H9 (cell line): ENCODE data around the gene SESTD1. TPM values are rescaled to one million over a fixed set of nuclear protein-coding genes. Genes with fewer than 3 reads are reported as not detected.

Experiments used
- DNase-seq: peaks from one replicate; pipeline ENCODE4 v3.0.0-alpha.2; 2017
- H2AFZ ChIP-seq: one replicate; pipeline ENCODE4 v1.6.1; 2013; ENCODE audit warnings: mild to moderate bottlenecking, low read length, control low read depth, moderate library complexity
- H2AK5ac ChIP-seq: 2 replicates; pipeline ENCODE4 v1.6.1; 2013; ENCODE audit warnings: low read length, control low read depth, mixed read lengths; ENCODE audit not compliant: insufficient read length
- H2BK120ac ChIP-seq: one replicate; pipeline ENCODE4 v1.6.1; 2013; ENCODE audit warnings: low read depth, mild to moderate bottlenecking, low read length, control low read depth, inconsistent platforms; ENCODE audit not compliant: poor library complexity, severe bottlenecking
- H2BK12ac ChIP-seq: 2 replicates; pipeline ENCODE4 v1.6.1; 2013; ENCODE audit warnings: low read length, control low read depth, mixed read lengths, low read depth; ENCODE audit not compliant: insufficient read length
- H2BK15ac ChIP-seq: 2 replicates; pipeline ENCODE4 v1.6.1; 2013; ENCODE audit warnings: low read depth, low read length, control low read depth
- H2BK20ac ChIP-seq: one replicate; pipeline ENCODE4 v1.6.1; 2013; ENCODE audit warnings: low read depth, mild to moderate bottlenecking, low read length, control low read depth, inconsistent platforms; ENCODE audit not compliant: poor library complexity, severe bottlenecking
- H2BK5ac ChIP-seq: 2 replicates; pipeline ENCODE4 v1.6.1; 2013; ENCODE audit warnings: low read length, control low read depth, mixed read lengths; ENCODE audit not compliant: insufficient read length
- H3K14ac ChIP-seq: 2 replicates; pipeline ENCODE4 v1.6.1; 2013; ENCODE audit warnings: low read length, control low read depth; ENCODE audit not compliant: insufficient read depth
- H3K18ac ChIP-seq: 2 replicates; pipeline ENCODE4 v1.6.1; 2013; ENCODE audit warnings: low read depth, mild to moderate bottlenecking, mixed read lengths, low read length, control low read depth; ENCODE audit not compliant: insufficient read length
- H3K23ac ChIP-seq: 2 replicates; pipeline ENCODE4 v1.6.1; 2013; ENCODE audit warnings: low read length, control low read depth, mixed read lengths, low read depth; ENCODE audit not compliant: insufficient read length
- H3K23me2 ChIP-seq: 2 replicates; pipeline ENCODE4 v1.6.1; 2013; ENCODE audit warnings: low read depth, mild to moderate bottlenecking, mixed read lengths, low read length, control low read depth; ENCODE audit not compliant: insufficient read length, poor library complexity, severe bottlenecking
- H3K27ac ChIP-seq: 2 replicates; pipeline ENCODE4 v1.5.1; 2013; ENCODE audit warnings: low read length, control low read depth, mixed read lengths, low read depth; ENCODE audit not compliant: insufficient read length
- H3K27me3 ChIP-seq: 2 replicates; pipeline ENCODE4 v1.6.1; 2013; ENCODE audit warnings: low read length, control low read depth, inconsistent platforms; ENCODE audit not compliant: insufficient read depth
- H3K4ac ChIP-seq: 2 replicates; pipeline ENCODE4 v1.6.1; 2013; ENCODE audit warnings: low read depth, mild to moderate bottlenecking, control low read depth, inconsistent platforms, low read length, moderate library complexity
- H3K4me1 ChIP-seq: 2 replicates; pipeline ENCODE4 v1.6.1; 2013; ENCODE audit warnings: low read length, control low read depth, inconsistent platforms; ENCODE audit not compliant: insufficient read depth
- H3K4me2 ChIP-seq: 2 replicates; pipeline ENCODE4 v1.6.1; 2013; ENCODE audit warnings: low read length, control low read depth, mixed read lengths; ENCODE audit not compliant: insufficient read length, insufficient read depth
- H3K56ac ChIP-seq: 2 replicates; pipeline ENCODE4 v1.6.1; 2013; ENCODE audit warnings: low read depth, mild to moderate bottlenecking, mixed read lengths, low read length, control low read depth; ENCODE audit not compliant: insufficient read length
- H3K79me1 ChIP-seq: 2 replicates; pipeline ENCODE4 v1.6.1; 2013; ENCODE audit warnings: low read depth, mild to moderate bottlenecking, moderate library complexity, low read length, control low read depth, inconsistent platforms; ENCODE audit not compliant: insufficient read depth, poor library complexity, severe bottlenecking
- H3K79me2 ChIP-seq: 2 replicates; pipeline ENCODE4 v1.6.1; 2013; ENCODE audit warnings: low read length, control low read depth, inconsistent platforms; ENCODE audit not compliant: insufficient read depth
- H3K9ac ChIP-seq: 2 replicates; pipeline ENCODE4 v1.6.1; 2013; ENCODE audit warnings: low read length, control low read depth, mixed read lengths; ENCODE audit not compliant: insufficient read length; ENCODE audit errors: extremely low read depth
- H3K9me3 ChIP-seq: one replicate; pipeline ENCODE4 v1.6.1; 2013; ENCODE audit warnings: low read depth, low read length, inconsistent platforms; ENCODE audit not compliant: control insufficient read depth
- H3T11ph ChIP-seq: one replicate; pipeline ENCODE4 v1.6.1; 2013; ENCODE audit warnings: mild to moderate bottlenecking, low read length, control low read depth, inconsistent platforms
- H4K20me1 ChIP-seq: one replicate; pipeline ENCODE4 v1.6.1; 2013; ENCODE audit not compliant: control insufficient read depth, insufficient read length, insufficient read depth
- H4K5ac ChIP-seq: 2 replicates; pipeline ENCODE4 v1.6.1; 2013; ENCODE audit warnings: low read depth, mild to moderate bottlenecking, mixed read lengths, low read length, control low read depth; ENCODE audit not compliant: insufficient read length
- H4K8ac ChIP-seq: replicated peaks from 2 replicates; pipeline ENCODE4 v1.6.1; 2013; ENCODE audit warnings: low read length, control low read depth, mixed read lengths, low read depth; ENCODE audit not compliant: insufficient read length
- H4K91ac ChIP-seq: 2 replicates; pipeline ENCODE4 v1.6.1; 2013; ENCODE audit warnings: low read depth, mild to moderate bottlenecking, moderate library complexity, mixed read lengths, low read length, control low read depth; ENCODE audit not compliant: insufficient read length
- H3K27ac Mint-ChIP-seq, 3 experiments: 2 replicates in 2 of 3; 3 replicates in 1 of 3; pipeline ENCODE4 v1.8.0; 2020 to 2021; ENCODE audit warnings: mixed read lengths in 3 of 3, mild to moderate bottlenecking in 1 of 3, moderate library complexity in 1 of 3
- H3K27me3 Mint-ChIP-seq: 2 replicates; pipeline ENCODE4 v1.8.0; 2021; ENCODE audit warnings: low read depth, mild to moderate bottlenecking, moderate library complexity, mixed read lengths
- H3K36me3 Mint-ChIP-seq, 3 experiments: 2 replicates in 2 of 3; 3 replicates in 1 of 3; pipeline ENCODE4 v1.8.0; 2020 to 2021; ENCODE audit warnings: low read depth in 3 of 3, mixed read lengths in 3 of 3; ENCODE audit not compliant: insufficient read depth in 1 of 3
- H3K4me1 Mint-ChIP-seq, 2 experiments: 2 replicates each; pipeline ENCODE4 v1.8.0; 2020; ENCODE audit warnings: mixed read lengths in 2 of 2
- H3K4me3 Mint-ChIP-seq, 2 experiments: 2 replicates in 1 of 2; 3 replicates in 1 of 2; pipeline ENCODE4 v1.8.0; 2020 to 2021; ENCODE audit warnings: mild to moderate bottlenecking in 2 of 2, mixed read lengths in 2 of 2, moderate library complexity in 1 of 2
- H3K9me3 Mint-ChIP-seq, 2 experiments: 2 replicates in 1 of 2; 3 replicates in 1 of 2; pipeline ENCODE4 v1.8.0; 2020; ENCODE audit warnings: mild to moderate bottlenecking in 2 of 2, mixed read lengths in 2 of 2, moderate library complexity in 1 of 2
- WGBS: extraction: QIAGEN DNeasy Blood & Tissue Kit; methylation state at CpG from one replicate; pipeline ENCODE4 v1.1.7; 2013; ENCODE audit warnings: missing lambda C conversion rate, low lambda C conversion rate, mixed read lengths; ENCODE audit not compliant: insufficient read length; ENCODE audit errors: extremely low coverage; 5-methylcytosine and 5-hydroxymethylcytosine counted together
- total RNA-seq: library from RNA; stranded (reverse); gene quantifications from 2 replicates; pipeline ENCODE4 v1.2.1, GENCODE V29; 2021
- TF ChIP-seq, protein P1 (sequence below): fragments of 200-600 bp; sonication (generic); conservative IDR thresholded peaks from 3 replicates; pipeline ENCODE4 v1.8.0; 2021; ENCODE audit warnings: antibody characterized with exemption, mild to moderate bottlenecking

The SESTD1 gene
- total RNA-seq, 1 experiment from 2014 or later = 44.4 TPM

DNA sequence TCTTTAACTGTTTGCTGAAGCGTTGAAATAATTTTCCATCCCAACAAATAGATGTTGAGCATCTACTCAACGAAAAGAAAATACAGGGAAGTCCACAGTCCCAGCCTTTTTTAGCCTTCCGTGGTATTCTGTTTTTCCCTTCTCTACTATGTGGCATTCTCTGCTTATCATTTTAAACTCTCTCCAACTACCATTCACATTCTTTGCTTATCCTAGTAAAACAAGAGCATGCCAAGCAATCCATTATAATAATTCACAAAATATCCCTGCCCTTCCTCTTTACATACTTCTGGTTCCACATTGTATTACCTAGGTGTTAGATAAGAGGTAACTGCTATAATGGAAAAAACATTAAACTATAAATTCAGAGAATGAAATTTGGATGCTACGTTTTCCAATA is 1.6 kb upstream of the SESTD1 start:
- no peaks in the 10 kb centered on the region for H3K9me3 Mint-ChIP-seq
- no peak overlapping the region for H3K4me2 ChIP-seq
- H4K91ac ChIP-seq = no peak overlapping the region
- H3K79me2 ChIP-seq = no peaks in the 10 kb centered on the region
- H4K5ac ChIP-seq = no peak overlapping the region
- H2BK5ac ChIP-seq = no peak overlapping the region
- H3K9ac ChIP-seq = no peak overlapping the region
- no peak overlapping the region for H3K56ac ChIP-seq
- no peak overlapping the region for H3K14ac ChIP-seq
- H3K27me3 ChIP-seq = no peaks in the 10 kb centered on the region
- H3K27me3 Mint-ChIP-seq = peaks cover 13% of the 10 kb centered on the region
- H2BK20ac ChIP-seq = no peak overlapping the region
- no peak overlapping the region for H3K27ac Mint-ChIP-seq
- no peaks in the 10 kb centered on the region; a peak in 1 of 7 replicates for H3K36me3 Mint-ChIP-seq
- no peak overlapping the region for H2BK120ac ChIP-seq
- H2BK15ac ChIP-seq = no peak overlapping the region
- no peak overlapping the region for H3K4ac ChIP-seq
- H2BK12ac ChIP-seq = no peak overlapping the region
- H4K20me1 ChIP-seq = no peaks in the 10 kb centered on the region
- H3K18ac ChIP-seq = no peak overlapping the region
- H3K23ac ChIP-seq = no peak overlapping the region
- no CpG with 5 or more reads among the region's 4 CpGs for WGBS
- H2AFZ ChIP-seq = no peak overlapping the region
- H3K9me3 ChIP-seq = no peaks in the 10 kb centered on the region
- H2AK5ac ChIP-seq = no peak overlapping the region
- no peak for DNase-seq
- no peaks in the 10 kb centered on the region; the same call in 1 of the 2 replicates for H3K4me1 ChIP-seq
- no peak overlapping the region for H3K27ac ChIP-seq
- H3K4me3 Mint-ChIP-seq = no peak overlapping the region
- no peak overlapping the region for H3T11ph ChIP-seq
- no peak overlapping the region for H4K8ac ChIP-seq
- no peaks in the 10 kb centered on the region for H3K79me1 ChIP-seq
- H3K4me1 Mint-ChIP-seq = peaks cover 29 to 35% of the 10 kb centered on the region in 2 experiments
- H3K23me2 ChIP-seq = peaks cover 8% of the 10 kb centered on the region
- TF ChIP-seq, protein P1, sequence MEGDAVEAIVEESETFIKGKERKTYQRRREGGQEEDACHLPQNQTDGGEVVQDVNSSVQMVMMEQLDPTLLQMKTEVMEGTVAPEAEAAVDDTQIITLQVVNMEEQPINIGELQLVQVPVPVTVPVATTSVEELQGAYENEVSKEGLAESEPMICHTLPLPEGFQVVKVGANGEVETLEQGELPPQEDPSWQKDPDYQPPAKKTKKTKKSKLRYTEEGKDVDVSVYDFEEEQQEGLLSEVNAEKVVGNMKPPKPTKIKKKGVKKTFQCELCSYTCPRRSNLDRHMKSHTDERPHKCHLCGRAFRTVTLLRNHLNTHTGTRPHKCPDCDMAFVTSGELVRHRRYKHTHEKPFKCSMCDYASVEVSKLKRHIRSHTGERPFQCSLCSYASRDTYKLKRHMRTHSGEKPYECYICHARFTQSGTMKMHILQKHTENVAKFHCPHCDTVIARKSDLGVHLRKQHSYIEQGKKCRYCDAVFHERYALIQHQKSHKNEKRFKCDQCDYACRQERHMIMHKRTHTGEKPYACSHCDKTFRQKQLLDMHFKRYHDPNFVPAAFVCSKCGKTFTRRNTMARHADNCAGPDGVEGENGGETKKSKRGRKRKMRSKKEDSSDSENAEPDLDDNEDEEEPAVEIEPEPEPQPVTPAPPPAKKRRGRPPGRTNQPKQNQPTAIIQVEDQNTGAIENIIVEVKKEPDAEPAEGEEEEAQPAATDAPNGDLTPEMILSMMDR = no peak
